ENCODE measurements around the gene KCNJ9.

GRCh38 chr1:160047111-160047991 lies 34.0 kb upstream of the KCNJ9 start:
- TF ChIP-seq CTCF (IDR thresholded peaks at IDR 0.05; ENCODE audit: extremely low read depth in 1 of 2, insufficient read depth in 1 of 2, low read depth in 1 of 2, low read length in 2 of 2) (no peak), POLR2A (IDR thresholded peaks at IDR 0.05; ENCODE audit: low read depth, low read length) (no peak), EZH2 (IDR thresholded peaks at IDR 0.05; ENCODE audit: borderline replicate concordance, low read depth, low read length, severe bottlenecking) (no peak)
